Mammary epithelial cell (primary cell): ENCODE results near the gene HDGFL3.

ENCODE experiments used
- EZH2 ChIP-seq: IDR thresholded peaks from 2 replicates; pipeline ENCODE4 v1.6.1; 2012; ENCODE audit warnings: low read length, inconsistent platforms, borderline replicate concordance
- TF ChIP-seq, protein P1 (sequence below), 2 donors: IDR thresholded peaks in 1 of 2; conservative IDR thresholded peaks in 1 of 2; 2 replicates each; pipeline ENCODE4 v1.5.1; 2011 to 2012; ENCODE audit warnings: inconsistent platforms in 2 of 2, low read length in 2 of 2, mild to moderate bottlenecking in 2 of 2, control low read depth in 1 of 2, low read depth in 1 of 2; ENCODE audit not compliant: insufficient read depth in 1 of 2; ENCODE audit errors: extremely low read depth in 1 of 2

DNA sequence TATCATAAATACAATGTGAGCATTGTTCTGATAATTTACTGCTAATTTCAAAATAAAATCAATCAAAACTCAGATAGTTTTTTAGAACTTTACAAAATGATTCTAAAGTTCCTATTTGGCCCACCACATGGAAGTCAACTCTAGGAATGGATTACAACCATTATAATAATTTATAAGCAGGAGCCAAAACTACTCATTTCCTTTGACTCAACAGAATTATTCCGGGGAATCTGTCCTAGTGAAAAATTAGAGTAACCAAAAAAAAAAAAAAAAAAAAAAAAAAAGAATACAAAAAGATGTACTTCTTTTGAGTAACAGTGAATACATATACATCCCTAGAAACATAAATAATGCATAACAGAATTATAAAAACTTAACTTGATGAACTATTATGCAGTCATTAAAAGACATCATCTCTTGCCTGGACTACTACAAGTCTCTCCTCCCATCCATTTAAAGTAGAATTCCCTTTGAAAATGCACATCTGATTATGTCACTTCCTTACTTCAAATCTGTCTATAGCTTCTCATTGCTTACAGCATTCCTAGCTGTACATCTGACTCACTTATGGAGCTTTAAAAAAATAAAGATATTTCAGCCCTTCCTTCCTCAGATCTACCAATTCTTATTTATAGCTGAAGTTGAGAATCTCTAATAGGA lies 43.4 kb downstream of the HDGFL3 start:
- TF ChIP-seq, protein P1, sequence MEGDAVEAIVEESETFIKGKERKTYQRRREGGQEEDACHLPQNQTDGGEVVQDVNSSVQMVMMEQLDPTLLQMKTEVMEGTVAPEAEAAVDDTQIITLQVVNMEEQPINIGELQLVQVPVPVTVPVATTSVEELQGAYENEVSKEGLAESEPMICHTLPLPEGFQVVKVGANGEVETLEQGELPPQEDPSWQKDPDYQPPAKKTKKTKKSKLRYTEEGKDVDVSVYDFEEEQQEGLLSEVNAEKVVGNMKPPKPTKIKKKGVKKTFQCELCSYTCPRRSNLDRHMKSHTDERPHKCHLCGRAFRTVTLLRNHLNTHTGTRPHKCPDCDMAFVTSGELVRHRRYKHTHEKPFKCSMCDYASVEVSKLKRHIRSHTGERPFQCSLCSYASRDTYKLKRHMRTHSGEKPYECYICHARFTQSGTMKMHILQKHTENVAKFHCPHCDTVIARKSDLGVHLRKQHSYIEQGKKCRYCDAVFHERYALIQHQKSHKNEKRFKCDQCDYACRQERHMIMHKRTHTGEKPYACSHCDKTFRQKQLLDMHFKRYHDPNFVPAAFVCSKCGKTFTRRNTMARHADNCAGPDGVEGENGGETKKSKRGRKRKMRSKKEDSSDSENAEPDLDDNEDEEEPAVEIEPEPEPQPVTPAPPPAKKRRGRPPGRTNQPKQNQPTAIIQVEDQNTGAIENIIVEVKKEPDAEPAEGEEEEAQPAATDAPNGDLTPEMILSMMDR (conservative IDR thresholded peaks at IDR 0.05 in 1 of 2, IDR thresholded peaks at IDR 0.05 in 1 of 2; ENCODE audit: extremely low read depth in 1 of 2, insufficient read depth in 1 of 2, low read depth in 1 of 2, low read length in 2 of 2): no peak
- no peak for TF ChIP-seq EZH2
